D341Med (cell line): Measurements from ENCODE around the gene STARD7.

ENCODE experiments used
- DNase-seq: peaks from one replicate; pipeline ENCODE4 v3.0.0; 2012; ENCODE audit warnings: low spot score

Gene STARD7

GRCh38 chr2:96197546-96198255 lies 10.9 kb downstream of the STARD7 start:
- no peak for DNase-seq

DNA sequence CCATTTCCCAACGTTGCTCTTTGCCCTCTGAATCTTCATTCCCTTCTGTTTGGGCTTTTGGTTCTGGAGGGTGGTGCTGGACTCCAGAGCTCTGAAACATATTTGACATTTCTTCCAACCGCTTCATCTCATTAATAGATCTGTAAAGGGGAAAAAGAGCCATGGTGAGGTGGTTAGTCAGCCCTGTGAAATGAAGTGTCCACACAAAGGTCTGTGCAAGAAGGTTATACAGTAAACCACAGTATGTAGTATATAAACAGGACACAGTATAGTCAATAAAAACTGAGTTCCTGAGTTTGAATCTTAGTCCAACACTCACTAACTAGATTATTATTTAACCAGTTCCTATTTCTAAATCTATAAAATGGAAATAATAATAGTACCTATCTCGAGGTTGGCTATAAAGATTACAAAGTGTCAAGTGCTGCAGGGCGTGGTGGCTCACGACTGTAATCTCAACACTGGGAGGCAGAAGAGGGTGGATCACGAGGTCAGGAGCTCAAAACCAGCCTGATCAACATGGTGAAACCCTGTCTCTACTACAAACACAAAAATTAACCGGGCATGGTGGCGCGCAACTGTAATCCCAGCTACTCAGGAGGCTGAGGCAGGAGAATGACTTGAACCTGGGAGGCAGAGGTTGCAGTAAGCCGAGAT lies 13.1 kb downstream of the STARD7 start:
- DNase-seq = no peak

- DNase-seq = no peak
Observed at GRCh38 chr2:96191937-96192670, 16.5 kb downstream of the STARD7 start.

DNA sequence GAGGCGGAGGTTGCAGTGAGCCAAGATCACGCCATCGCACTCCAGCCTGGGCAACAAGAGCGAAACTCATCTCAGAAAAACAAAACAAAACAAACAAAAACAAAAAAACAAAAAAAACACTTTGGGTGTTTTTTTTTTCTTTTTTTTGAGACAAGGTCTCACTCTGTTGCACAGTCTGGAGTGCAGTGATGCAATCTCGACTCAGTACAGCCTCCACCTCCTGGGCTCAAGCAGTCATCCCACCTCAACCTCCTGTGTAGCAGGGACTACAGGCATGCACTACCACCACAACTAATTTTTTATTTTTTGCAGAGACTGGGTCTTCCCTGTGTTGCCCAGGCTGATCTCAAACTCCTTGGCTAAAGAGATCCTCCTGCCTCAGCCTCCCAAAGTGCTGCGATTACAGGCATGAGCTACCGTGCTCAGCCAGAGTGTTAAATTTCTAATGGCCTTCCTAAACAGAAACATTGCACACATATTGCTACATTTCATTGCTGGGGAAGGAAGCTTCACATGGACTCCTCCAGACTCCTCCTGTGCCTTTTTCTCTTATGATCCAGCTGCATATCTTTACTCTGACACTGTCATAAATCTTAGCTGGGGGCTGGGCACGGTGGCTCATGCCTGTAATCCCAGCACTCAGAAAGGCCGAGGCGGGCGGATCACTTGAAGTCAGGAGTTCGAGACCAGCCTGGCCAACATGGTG lies 19.7 kb downstream of the STARD7 start:
- no peak for DNase-seq

DNA sequence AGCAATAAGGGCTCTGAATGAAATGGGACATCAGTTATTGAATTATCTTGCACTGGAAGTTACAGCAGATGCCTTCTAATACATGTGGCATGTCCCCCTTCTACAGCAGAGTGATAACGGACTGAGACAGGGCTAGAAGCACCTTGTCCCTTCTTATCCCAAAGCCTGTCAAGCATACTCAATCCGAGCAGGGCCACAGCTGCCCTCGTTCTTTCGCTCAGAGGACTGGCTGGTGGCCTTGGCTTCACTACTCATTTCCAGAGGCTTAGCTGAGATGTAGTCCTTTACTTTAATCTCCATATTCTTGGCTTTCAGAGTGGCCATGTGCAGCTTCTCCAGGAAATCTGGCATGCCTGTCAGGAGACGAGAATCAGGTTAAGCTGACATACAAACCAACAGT lies 22.1 kb downstream of the STARD7 start:
- no peak for DNase-seq

GRCh38 chr2:96185516-96185915 lies 23.1 kb downstream of the STARD7 start:
- DNase-seq = no peak

DNA sequence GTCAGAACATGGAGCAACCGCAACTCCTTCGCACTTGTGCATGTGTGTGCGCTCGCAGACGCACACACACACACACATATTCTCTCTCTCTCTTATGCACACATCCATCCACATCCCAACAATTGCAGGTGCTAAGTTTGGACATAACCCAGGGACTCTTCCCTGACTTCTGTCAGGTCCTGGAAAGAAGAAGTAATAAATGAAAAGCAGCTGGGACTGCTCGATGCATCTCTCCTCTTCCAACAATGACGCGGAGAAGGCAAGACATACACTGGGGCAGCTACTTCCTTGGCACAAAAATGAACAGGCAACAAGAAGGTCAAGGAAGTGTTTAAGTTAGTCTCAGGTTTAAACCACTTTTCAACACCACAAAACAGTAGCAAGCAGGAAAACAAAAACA lies 23.6 kb downstream of the STARD7 start:
- no peak for DNase-seq

DNA sequence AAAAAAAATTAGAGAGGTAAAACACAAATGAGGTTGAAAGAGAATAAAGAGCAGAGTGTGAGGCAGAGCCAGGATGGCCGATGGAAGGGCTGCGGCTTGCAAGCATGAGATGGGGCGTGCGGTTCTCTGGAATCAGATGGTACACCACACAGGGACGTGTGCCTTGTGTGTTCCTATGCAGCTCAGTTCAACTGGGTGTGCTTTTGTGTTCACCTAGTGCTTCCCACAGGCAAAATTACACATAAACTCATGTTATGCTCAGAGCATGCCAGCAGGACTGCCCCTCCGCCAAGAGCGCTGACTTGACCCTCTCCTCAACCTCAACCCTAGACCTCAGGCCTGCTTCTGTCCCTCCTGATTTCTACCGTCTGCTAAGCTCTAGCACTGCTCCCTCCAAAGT lies 24.4 kb downstream of the STARD7 start:
- DNase-seq = no peak

GRCh38 chr2:96181529-96181928 lies 27.1 kb downstream of the STARD7 start:
- DNase-seq = no peak

DNA sequence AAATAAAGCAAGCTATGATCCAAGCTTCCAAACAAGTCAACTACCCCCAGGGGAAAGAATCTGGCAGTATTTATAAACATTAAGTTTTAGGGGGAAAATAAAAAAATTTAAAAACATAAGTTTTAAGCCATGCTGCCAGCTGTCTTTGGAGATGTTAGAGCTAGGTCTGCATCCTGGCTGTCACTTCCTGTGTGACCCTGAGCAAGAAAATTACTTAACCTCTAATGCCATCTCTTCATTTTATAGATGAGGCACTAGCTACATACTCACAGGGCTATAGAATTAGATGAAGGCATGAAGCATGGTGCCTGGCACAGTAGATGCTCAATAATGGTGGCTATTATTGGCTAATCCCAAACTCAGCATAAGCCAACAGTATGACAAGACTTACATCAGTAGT lies 28.1 kb downstream of the STARD7 start:
- no peak for DNase-seq

GRCh38 chr2:96180002-96180401 lies 28.6 kb downstream of the STARD7 start:
- no peak for DNase-seq

GRCh38 chr2:96176661-96177060 lies 32.0 kb downstream of the STARD7 start:
- no peak for DNase-seq

GRCh38 chr2:96175951-96176350 lies 32.7 kb downstream of the STARD7 start:
- DNase-seq = no peak

- DNase-seq = peak; percentile 88
Observed at GRCh38 chr2:96174251-96175144, 34.1 kb downstream of the STARD7 start.

- DNase-seq = no peak
Observed at GRCh38 chr2:96171831-96172230, 36.8 kb downstream of the STARD7 start.

DNA sequence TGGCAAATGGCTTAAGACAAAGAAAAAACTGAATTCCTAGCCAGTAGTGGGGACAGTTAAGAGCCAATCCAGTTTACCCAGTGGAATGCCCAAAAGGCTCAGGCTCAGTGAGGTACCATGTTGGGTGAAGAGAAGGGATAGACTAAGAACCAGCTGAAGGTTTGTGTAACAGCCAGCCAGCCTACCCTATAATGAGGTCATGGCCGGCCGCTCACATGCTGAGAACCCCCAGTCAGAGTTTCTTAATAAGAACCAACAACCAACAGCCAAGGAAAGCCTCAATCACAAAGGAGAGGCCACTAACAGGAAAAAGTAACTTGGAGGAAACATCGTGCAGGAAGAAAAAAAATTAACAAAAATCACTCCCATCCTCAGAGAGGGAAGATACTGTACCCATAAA lies 38.0 kb downstream of the STARD7 start:
- DNase-seq = no peak

GRCh38 chr2:96169868-96170507 lies 38.6 kb downstream of the STARD7 start:
- no peak for DNase-seq

DNA sequence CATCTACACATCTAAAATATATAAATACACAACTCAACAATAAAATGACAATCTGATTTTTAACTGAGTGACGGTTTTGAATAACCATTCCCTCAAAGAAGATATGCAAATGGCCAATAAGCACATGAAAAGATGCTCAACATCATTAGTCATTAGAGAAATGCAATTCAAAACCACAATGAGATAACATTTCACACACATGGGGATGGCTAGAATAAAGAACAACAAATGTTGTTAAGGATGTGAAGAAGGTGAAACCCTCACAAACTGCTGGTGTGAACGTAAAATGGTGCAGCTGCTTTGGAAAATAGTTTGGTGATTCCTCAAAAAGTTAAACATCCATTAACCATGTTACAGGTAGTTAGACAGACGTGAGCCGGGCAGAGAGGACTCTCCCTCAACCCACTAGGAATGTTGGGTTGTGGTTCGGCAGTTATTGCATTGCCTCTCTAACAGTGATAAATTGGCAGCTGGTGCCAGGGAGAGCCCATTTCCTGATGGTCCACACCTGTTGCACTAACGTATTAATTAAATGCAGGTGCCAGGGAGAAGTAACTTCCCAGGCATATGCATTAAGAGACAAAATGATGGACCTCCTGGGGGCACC lies 41.1 kb downstream of the STARD7 start:
- DNase-seq = no peak

DNA sequence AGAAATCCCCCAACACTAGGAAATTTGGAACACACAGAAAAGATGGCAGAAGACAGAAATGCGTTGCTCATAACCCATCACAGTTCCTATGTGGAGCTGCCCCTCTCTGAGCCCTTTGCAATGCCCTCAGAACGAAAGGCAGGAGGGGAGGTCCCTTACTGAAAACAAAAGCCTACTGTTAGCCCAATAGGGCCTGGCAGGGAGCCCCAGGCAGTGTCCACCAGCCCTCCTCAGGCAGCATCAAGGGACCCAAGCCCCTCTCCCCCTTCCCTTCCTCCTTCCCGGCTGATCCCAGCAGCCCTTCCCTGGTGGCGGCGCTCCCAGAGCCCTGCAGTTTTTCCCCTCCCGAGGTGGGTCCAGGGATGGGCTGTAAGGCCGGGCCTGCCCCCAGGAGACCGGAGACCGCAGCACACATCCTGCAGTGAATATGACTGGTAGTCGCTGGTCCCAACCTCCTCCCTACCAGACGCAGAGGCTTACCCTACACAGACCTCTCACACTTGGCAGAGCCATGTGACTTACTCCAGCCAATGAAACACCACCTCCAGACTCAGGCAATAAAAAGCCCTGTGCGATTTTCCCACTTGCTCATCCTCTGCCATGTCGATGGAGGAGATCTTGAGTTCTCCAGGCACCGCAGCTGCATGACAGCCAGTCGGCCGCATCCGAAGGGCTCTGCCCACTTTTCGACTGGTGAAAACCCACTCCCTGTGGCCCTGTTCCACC lies 44.0 kb downstream of the STARD7 start:
- no peak for DNase-seq
